OCI-LY7 (cell line): ENCODE results near the gene PRSS33. TPM values are rescaled to one million over a fixed set of nuclear protein-coding genes. Genes with fewer than 3 reads are reported as not detected.
A peak's percentile ranks its signal among the peaks of the same experiment; 100 is the strongest.

Experiments used
- BruUV-seq: library from RNA; stranded (reverse); fragments of 400-500 nt; replicated peaks from 2 replicates; lab custom pipeline; 2021; lab: Mats Ljungman, UMichigan
- CTCF ChIA-PET: fragments of 300-600 bp; sonication (Branson Sonifier 250); formaldehyde crosslinking; loops from one replicate; lab custom pipeline; 2022; ENCODE audit warnings: antibody characterized with exemption; ENCODE audit not compliant: unreplicated experiment; lab: Charles Lee
- POLR2A ChIA-PET: fragments of 300-600 bp; sonication (Branson Sonifier 250); formaldehyde crosslinking; loops from one replicate; lab custom pipeline; 2022; ENCODE audit warnings: antibody characterized with exemption; lab: Charles Lee
- DNase-seq: peaks from one replicate; pipeline ENCODE4 v3.0.0-alpha.2; 2015; ENCODE audit warnings: low spot score
- H2AFZ ChIP-seq: fragments of 200-600 bp; sonication (generic), shearing (Covaris generic); 2 replicates; pipeline ENCODE4 v1.6.1; 2014; ENCODE audit warnings: mild to moderate bottlenecking, antibody characterized with exemption, low read length, moderate library complexity
- H3K27ac ChIP-seq: fragments of 200-600 bp; sonication (generic); 2 replicates; pipeline ENCODE4 v1.5.1; 2014; ENCODE audit warnings: mixed run types, low read depth, mild to moderate bottlenecking, moderate library complexity, low read length, inconsistent platforms; ENCODE audit not compliant: poor library complexity, severe bottlenecking
- H3K36me3 ChIP-seq: fragments of 200-600 bp; sonication (generic); 2 replicates; pipeline ENCODE4 v1.6.1; 2014; ENCODE audit warnings: mild to moderate bottlenecking, antibody characterized with exemption, low read length, moderate library complexity, mixed read lengths; ENCODE audit not compliant: insufficient read depth
- H3K4me1 ChIP-seq: fragments of 200-600 bp; sonication (generic); 2 replicates; pipeline ENCODE4 v1.5.1; 2014; ENCODE audit warnings: mild to moderate bottlenecking, low read length; ENCODE audit not compliant: insufficient read depth, poor library complexity, severe bottlenecking
- H3K4me2 ChIP-seq: fragments of 200-600 bp; sonication (generic); 2 replicates; pipeline ENCODE4 v1.6.1; 2014; ENCODE audit warnings: mild to moderate bottlenecking, low read length
- H3K4me3 ChIP-seq: fragments of 200-600 bp; sonication (generic); 2 replicates; pipeline ENCODE4 v1.5.1; 2014; ENCODE audit warnings: mild to moderate bottlenecking, low read depth, low read length; ENCODE audit not compliant: poor library complexity, severe bottlenecking
- H3K79me2 ChIP-seq: fragments of 200-600 bp; sonication (generic); 2 replicates; pipeline ENCODE4 v1.6.1; 2016; ENCODE audit warnings: low read depth, mild to moderate bottlenecking, low read length, moderate library complexity, mixed read lengths; ENCODE audit not compliant: insufficient read depth
- H3K9me2 ChIP-seq: fragments of 200-600 bp; sonication (generic); 2 replicates; pipeline ENCODE4 v1.6.1; 2016; ENCODE audit warnings: mild to moderate bottlenecking, low read length, mixed read lengths; ENCODE audit not compliant: insufficient read depth
- H3K9me3 ChIP-seq: fragments of 200-600 bp; sonication (generic); 2 replicates; pipeline ENCODE4 v1.6.1; 2014; ENCODE audit warnings: mild to moderate bottlenecking, mixed run types, low read length, mixed read lengths
- H4K20me1 ChIP-seq: fragments of 200-600 bp; sonication (generic); 2 replicates; pipeline ENCODE4 v1.6.1; 2014; ENCODE audit warnings: mild to moderate bottlenecking, antibody characterized with exemption, low read length, moderate library complexity, mixed read lengths; ENCODE audit not compliant: insufficient read depth
- CTCF ChIP-seq: fragments of 200-600 bp; sonication (generic); conservative IDR thresholded peaks from 2 replicates; pipeline ENCODE4 v1.5.1; 2014; ENCODE audit warnings: mild to moderate bottlenecking, antibody characterized with exemption, low read length, moderate library complexity, mixed read lengths
- EZH2phosphoT487 ChIP-seq: fragments of 200-600 bp; sonication (generic); IDR thresholded peaks from 2 replicates; pipeline ENCODE4 v1.6.1; 2018; ENCODE audit warnings: low read depth, borderline replicate concordance, mild to moderate bottlenecking, mixed run types, antibody characterized with exemption, low read length, moderate library complexity, mixed read lengths
- intact Hi-C: fragments of 100-400 bp; cut with micrococcal nuclease; formaldehyde crosslinking; loops from one replicate; pipeline ENCODE4 v1.10.0; 2022; ENCODE audit not compliant: unreplicated experiment
- total RNA-seq, 2 experiments: library from RNA; depleted of rRNA in 1 of 2; stranded (reverse); fragments of >200 nt in 1 of 2; shearing (Covaris generic) in 1 of 2; gene quantifications; 2 replicates each; pipeline ENCODE4 v1.2.3, GENCODE V29; 2014 to 2022

The PRSS33 gene
- total RNA-seq, 2 experiments from 2014 or later, result not detected

- Histone ChIP-seq H3K9me2 (no peaks in the 10 kb centered on the region), H3K4me3 (no peak overlapping the region), H3K36me3 (peaks cover 100% of the 10 kb centered on the region), H2AFZ (no peak overlapping the region), H3K4me2 (no peak overlapping the region), H3K4me1 (no peaks in the 10 kb centered on the region), H4K20me1 (peaks cover 5% of the 10 kb centered on the region), H3K79me2 (peaks cover 50% of the 10 kb centered on the region), H3K9me3 (no peaks in the 10 kb centered on the region), H3K27ac (no peak overlapping the region)
- intact Hi-C loops, result no loop called here
- no TSS peak for BruUV-seq
- CTCF ChIA-PET, result no interaction called here
- no peak for DNase-seq
- POLR2A ChIA-PET, result no interaction called here
- no peak for TF ChIP-seq EZH2phosphoT487
- no peak for TF ChIP-seq CTCF
Observed at GRCh38 chr16:2765462-2766404, 21.6 kb downstream of the PRSS33 start.

GRCh38 chr16:2764718-2765117 is 22.6 kb downstream of the PRSS33 start:
- Histone ChIP-seq H3K4me3 (no peak overlapping the region), H3K4me2 (no peak overlapping the region), H4K20me1 (peaks cover 5% of the 10 kb centered on the region), H3K27ac (no peak overlapping the region), H3K9me2 (no peaks in the 10 kb centered on the region), H3K36me3 (peaks cover 100% of the 10 kb centered on the region), H3K4me1 (no peaks in the 10 kb centered on the region), H3K9me3 (no peaks in the 10 kb centered on the region), H3K79me2 (peaks cover 57% of the 10 kb centered on the region), H2AFZ (no peak overlapping the region)
- intact Hi-C loops, result no loop called here
- POLR2A ChIA-PET, result no interaction called here
- no TSS peak for BruUV-seq
- DNase-seq, result no peak
- CTCF ChIA-PET, result no interaction called here
- TF ChIP-seq CTCF (peak; percentile 50; the same call in 1 of the 2 replicates), EZH2phosphoT487 (no peak)

GRCh38 chr16:2763173-2763572 is 24.2 kb downstream of the PRSS33 start:
- Histone ChIP-seq H3K4me1 (no peaks in the 10 kb centered on the region), H3K27ac (no peak overlapping the region), H3K36me3 (peaks cover 100% of the 10 kb centered on the region), H3K9me2 (no peaks in the 10 kb centered on the region), H4K20me1 (peaks cover 10% of the 10 kb centered on the region), H2AFZ (no peak overlapping the region), H3K79me2 (peaks cover 73% of the 10 kb centered on the region), H3K4me2 (no peak overlapping the region), H3K4me3 (no peak overlapping the region), H3K9me3 (no peaks in the 10 kb centered on the region)
- intact Hi-C loops, result no loop called here
- no peak for DNase-seq
- TF ChIP-seq CTCF, result no peak
- no peak for TF ChIP-seq EZH2phosphoT487
- POLR2A ChIA-PET, result no interaction called here
- CTCF ChIA-PET, result no interaction called here
- no TSS peak for BruUV-seq
